HCT116 (cell line): Measurements from ENCODE around the gene GBF1. TPM values are rescaled to one million over a fixed set of nuclear protein-coding genes. Genes with fewer than 3 reads are reported as not detected.

ENCODE experiments used
- ATAC-seq: fragments of 200-7000 bp; cut with Tn5 transposase; 2 replicates; pipeline ENCODE4 v1.9.1; 2020; ENCODE audit warnings: mild to moderate bottlenecking, moderate library complexity
- BruUV-seq: library from RNA; stranded (reverse); fragments of 400-500 nt; replicated peaks from 2 replicates; lab custom pipeline; 2021; lab: Mats Ljungman, UMichigan
- CTCF ChIA-PET: fragments of 300-600 bp; sonication (Branson Sonifier 250); formaldehyde crosslinking; loops from one replicate; lab custom pipeline; 2021; ENCODE audit warnings: antibody characterized with exemption; lab: Charles Lee
- POLR2A ChIA-PET: fragments of 300-600, 350-600 bp; sonication (Branson Sonifier 250); formaldehyde crosslinking; loops from one replicate; lab custom pipeline; 2021; ENCODE audit warnings: antibody characterized with exemption; lab: Charles Lee
- RAD21 ChIA-PET, 2 experiments: fragments of 300-600 bp; sonication (Branson Sonifier 250); formaldehyde crosslinking; loops; one replicate each; lab custom pipeline; 2023; ENCODE audit warnings: low total read pairs in 2 of 2; ENCODE audit not compliant: uncharacterized antibody in 2 of 2, unreplicated experiment in 2 of 2, low non-redundant PET in 1 of 2; lab: Charles Lee
- DNase-seq: peaks from one replicate; pipeline ENCODE4 v3.0.0-alpha.2; 2010; ENCODE audit warnings: low read depth, low spot score
- H2AFZ ChIP-seq: fragments of 200-600 bp; shearing (Covaris generic), sonication (generic); 2 replicates; pipeline ENCODE4 v1.6.1; 2017; ENCODE audit warnings: low read depth, mixed run types, mixed read lengths, antibody characterized with exemption, low read length; ENCODE audit not compliant: poor library complexity, severe bottlenecking
- H3K27ac ChIP-seq: 2 replicates; pipeline ENCODE4 v1.5.1; 2012; ENCODE audit warnings: low read depth, low read length
- H3K27me3 ChIP-seq: fragments of 200-600 bp; sonication (generic); 2 replicates; pipeline ENCODE4 v1.6.1; 2016; ENCODE audit warnings: mixed run types, low read length, mixed read lengths; ENCODE audit not compliant: insufficient read depth
- H3K36me3 ChIP-seq, 2 experiments: fragments of 200-500 bp in 1 of 2; fragments of 200-600 bp in 1 of 2; sonication (Bioruptor generic) in 1 of 2; sonication (generic) in 1 of 2; 2 replicates each; pipeline versions ENCODE4 v1.5.1 to v1.6.1; 2014 to 2016; ENCODE audit warnings: low read length in 2 of 2, inconsistent platforms in 1 of 2, mixed read lengths in 1 of 2, mixed run types in 1 of 2; ENCODE audit not compliant: insufficient read depth in 2 of 2, control insufficient read depth in 1 of 2
- H3K4me1 ChIP-seq, 2 experiments: fragments of 200-600 bp in 1 of 2; sonication (generic) in 1 of 2; 2 replicates each; pipeline versions ENCODE4 v1.5.1 to v1.6.1; 2012 to 2017; ENCODE audit warnings: low read length in 2 of 2, inconsistent platforms in 1 of 2, mild to moderate bottlenecking in 1 of 2, mixed read lengths in 1 of 2, mixed run types in 1 of 2, moderate library complexity in 1 of 2; ENCODE audit not compliant: insufficient read depth in 2 of 2, control insufficient read depth in 1 of 2
- H3K4me2 ChIP-seq: fragments of 200-600 bp; sonication (generic); 2 replicates; pipeline ENCODE4 v1.6.1; 2017; ENCODE audit warnings: mixed run types, low read length, mixed read lengths
- H3K4me3 ChIP-seq, 2 experiments: fragments of 200-600 bp in 1 of 2; sonication (generic) in 1 of 2; replicated peaks in 1 of 2; 2 replicates each; pipeline ENCODE4 v1.5.1; 2011 to 2016; ENCODE audit warnings: low read length in 2 of 2, control low read depth in 1 of 2, low read depth in 1 of 2, mild to moderate bottlenecking in 1 of 2, mixed read lengths in 1 of 2, mixed run types in 1 of 2
- H3K79me2 ChIP-seq: fragments of 200-600 bp; sonication (generic); 2 replicates; pipeline ENCODE4 v1.6.1; 2017; ENCODE audit warnings: mild to moderate bottlenecking, mixed run types, low read length, moderate library complexity, mixed read lengths; ENCODE audit not compliant: insufficient read depth
- H3K9ac ChIP-seq: fragments of 200-600 bp; sonication (generic); 2 replicates; pipeline ENCODE4 v1.6.1; 2016; ENCODE audit warnings: low read length, mixed read lengths
- H3K9me2 ChIP-seq: fragments of 200-600 bp; sonication (generic), shearing (Covaris generic); 2 replicates; pipeline ENCODE4 v1.6.1; 2017; ENCODE audit warnings: mixed run types, mild to moderate bottlenecking, moderate library complexity; ENCODE audit not compliant: insufficient read depth
- H3K9me3 ChIP-seq, 2 experiments: fragments of 200-500 bp in 1 of 2; fragments of 200-600 bp in 1 of 2; sonication (Bioruptor generic) in 1 of 2; sonication (generic) in 1 of 2; 2 replicates each; pipeline ENCODE4 v1.6.1; 2014 to 2017; ENCODE audit warnings: low read length in 2 of 2, mixed read lengths in 2 of 2, inconsistent platforms in 1 of 2, low read depth in 1 of 2, mild to moderate bottlenecking in 1 of 2, mixed run types in 1 of 2, moderate library complexity in 1 of 2; ENCODE audit not compliant: control insufficient read depth in 1 of 2, insufficient read depth in 1 of 2
- H4K20me1 ChIP-seq: fragments of 200-600 bp; sonication (generic), shearing (Covaris generic); 2 replicates; pipeline ENCODE4 v1.6.1; 2017; ENCODE audit warnings: mixed run types, mild to moderate bottlenecking, moderate library complexity; ENCODE audit not compliant: insufficient read depth
- ELF1 ChIP-seq: IDR thresholded peaks from 2 replicates; pipeline ENCODE4 v1.6.1; 2012; ENCODE audit warnings: low read depth, borderline replicate concordance
- FOSL1 ChIP-seq: IDR thresholded peaks from 2 replicates; pipeline ENCODE4 v1.6.1; 2012; ENCODE audit warnings: low read depth
- JUND ChIP-seq: IDR thresholded peaks from 2 replicates; pipeline ENCODE4 v1.6.1; 2012
- SRF ChIP-seq: IDR thresholded peaks from 2 replicates; pipeline ENCODE4 v1.6.1; 2012; ENCODE audit warnings: low read depth
- TCF7L2 ChIP-seq: IDR thresholded peaks from 2 replicates; pipeline ENCODE4 v1.7.0; 2011; ENCODE audit warnings: borderline replicate concordance, inconsistent platforms; ENCODE audit not compliant: insufficient read depth, insufficient read length; ENCODE audit errors: extremely low read depth
- YY1 ChIP-seq: IDR thresholded peaks from 2 replicates; pipeline ENCODE4 v1.6.1; 2011; ENCODE audit warnings: low read length, low read depth, moderate library complexity, mild to moderate bottlenecking; ENCODE audit not compliant: insufficient replicate concordance; ENCODE audit errors: extremely low read depth
- ZFX ChIP-seq: fragments of 450-650 bp; IDR thresholded peaks from 2 replicates; pipeline ENCODE4 v1.6.1; 2017
- intact Hi-C: fragments of 100-400 bp; cut with micrococcal nuclease; formaldehyde crosslinking; loops from 2 replicates; pipeline ENCODE4 v1.10.0; 2022
- total RNA-seq: library from RNA; stranded (reverse); gene quantifications from one replicate; pipeline ENCODE4 v1.2.1, GENCODE V29; 2021; ENCODE audit not compliant: unreplicated experiment
- TF ChIP-seq, protein P1 (sequence below): IDR thresholded peaks from 2 replicates; pipeline ENCODE4 v1.6.1; 2011; ENCODE audit warnings: mild to moderate bottlenecking, low read length, moderate library complexity; ENCODE audit not compliant: insufficient replicate concordance; ENCODE audit errors: extremely low read depth
- TF ChIP-seq, protein P2 (sequence below): IDR thresholded peaks from 2 replicates; pipeline ENCODE4 v1.6.1; 2012
- TF ChIP-seq, protein P3 (sequence below), 3 experiments: fragments of 200-600 bp in 1 of 3; sonication (generic) in 1 of 3; IDR thresholded peaks in 2 of 3; conservative IDR thresholded peaks in 1 of 3; 2 replicates each; pipeline ENCODE4 v1.5.1; 2012 to 2017; ENCODE audit warnings: low read depth in 2 of 3, low read length in 2 of 3, antibody characterized with exemption in 1 of 3, borderline replicate concordance in 1 of 3, control low read depth in 1 of 3, mild to moderate bottlenecking in 1 of 3, mixed read lengths in 1 of 3, mixed run types in 1 of 3, moderate library complexity in 1 of 3; ENCODE audit not compliant: insufficient read depth in 1 of 3

GBF1 gene
- total RNA-seq, 1 experiment from 2014 or later = 58.9 TPM

DNA sequence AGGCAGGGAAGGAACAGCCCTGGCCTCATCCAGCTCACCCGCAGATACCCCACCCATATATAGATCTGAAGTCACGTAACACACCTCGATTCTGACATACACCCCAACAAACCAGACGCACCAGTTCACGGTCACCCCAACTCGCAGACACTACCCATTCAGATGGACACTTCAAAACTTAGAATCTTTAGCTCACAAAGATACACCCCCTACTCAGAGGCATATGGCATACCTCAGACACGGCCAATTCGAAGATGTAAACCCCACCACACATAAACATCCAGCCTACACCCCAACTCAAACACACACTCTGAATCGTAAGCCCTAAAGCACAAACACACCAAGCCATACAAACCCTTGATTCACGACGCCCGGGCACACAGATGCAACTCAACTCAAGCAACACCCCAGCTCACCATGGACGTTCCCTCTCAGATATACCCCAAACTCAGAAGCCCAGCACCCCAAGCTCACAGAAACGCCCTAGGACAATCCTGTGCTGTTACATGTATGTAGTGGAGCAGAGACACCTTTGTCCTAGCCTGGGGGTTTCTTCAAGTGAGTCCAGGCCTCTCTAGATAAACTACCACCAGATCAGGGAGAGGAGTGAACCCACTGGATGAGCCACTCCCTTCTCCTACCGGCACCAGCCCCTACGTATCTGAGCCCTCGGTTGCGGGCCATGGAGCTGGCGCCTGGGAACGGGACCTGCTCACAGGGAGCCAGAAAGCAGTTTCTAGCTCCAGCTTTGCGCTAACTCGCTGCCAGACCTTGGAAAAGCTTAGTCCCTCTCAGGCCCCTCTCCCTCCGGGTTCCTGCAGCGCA is 164.5 kb downstream of the GBF1 start:
- Histone ChIP-seq H3K4me2 (peak overlapping the region; percentile 94), H3K9ac (peak overlapping the region; percentile 49), H4K20me1 (no peaks in the 10 kb centered on the region), H3K27ac (peak overlapping the region; percentile 50; the same call in 1 of the 2 replicates), H2AFZ (no peak overlapping the region), H3K4me1 (peaks cover 11 to 21% of the 10 kb centered on the region in 2 experiments), H3K79me2 (no peaks in the 10 kb centered on the region), H3K36me3 (no peaks in the 10 kb centered on the region), H3K9me3 (no peaks in the 10 kb centered on the region), H3K4me3 (peak overlapping the region; percentile 48 to 74), H3K9me2 (no peaks in the 10 kb centered on the region), H3K27me3 (peaks cover 3% of the 10 kb centered on the region; the same call in 1 of the 2 replicates)
- no peak for DNase-seq
- ChIA-PET POLR2A (interaction anchor here (0.8 to 1.3 kb wide), 2 partner anchors 11 to 13 kb away, joined by 3 to 7 read pairs; partner anchors contain the start of gene FBXL15), CTCF (interaction anchor here (1.0 to 1.6 kb wide), 4 partner anchors 11 to 180 kb away, joined by 3 to 13 read pairs (median 6); partner anchors contain the start of gene FBXL15), RAD21 (no interaction called here)
- BruUV-seq = no TSS peak
- TF ChIP-seq ZFX (no peak), ELF1 (no peak), YY1 (no peak), JUND (no peak), TCF7L2 (no peak), SRF (no peak), FOSL1 (no peak)
- TF ChIP-seq, protein P1, sequence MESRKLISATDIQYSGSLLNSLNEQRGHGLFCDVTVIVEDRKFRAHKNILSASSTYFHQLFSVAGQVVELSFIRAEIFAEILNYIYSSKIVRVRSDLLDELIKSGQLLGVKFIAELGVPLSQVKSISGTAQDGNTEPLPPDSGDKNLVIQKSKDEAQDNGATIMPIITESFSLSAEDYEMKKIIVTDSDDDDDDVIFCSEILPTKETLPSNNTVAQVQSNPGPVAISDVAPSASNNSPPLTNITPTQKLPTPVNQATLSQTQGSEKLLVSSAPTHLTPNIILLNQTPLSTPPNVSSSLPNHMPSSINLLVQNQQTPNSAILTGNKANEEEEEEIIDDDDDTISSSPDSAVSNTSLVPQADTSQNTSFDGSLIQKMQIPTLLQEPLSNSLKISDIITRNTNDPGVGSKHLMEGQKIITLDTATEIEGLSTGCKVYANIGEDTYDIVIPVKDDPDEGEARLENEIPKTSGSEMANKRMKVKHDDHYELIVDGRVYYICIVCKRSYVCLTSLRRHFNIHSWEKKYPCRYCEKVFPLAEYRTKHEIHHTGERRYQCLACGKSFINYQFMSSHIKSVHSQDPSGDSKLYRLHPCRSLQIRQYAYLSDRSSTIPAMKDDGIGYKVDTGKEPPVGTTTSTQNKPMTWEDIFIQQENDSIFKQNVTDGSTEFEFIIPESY = no peak
- TF ChIP-seq, protein P2, sequence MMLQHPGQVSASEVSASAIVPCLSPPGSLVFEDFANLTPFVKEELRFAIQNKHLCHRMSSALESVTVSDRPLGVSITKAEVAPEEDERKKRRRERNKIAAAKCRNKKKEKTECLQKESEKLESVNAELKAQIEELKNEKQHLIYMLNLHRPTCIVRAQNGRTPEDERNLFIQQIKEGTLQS = no peak
- TF ChIP-seq, protein P3, sequence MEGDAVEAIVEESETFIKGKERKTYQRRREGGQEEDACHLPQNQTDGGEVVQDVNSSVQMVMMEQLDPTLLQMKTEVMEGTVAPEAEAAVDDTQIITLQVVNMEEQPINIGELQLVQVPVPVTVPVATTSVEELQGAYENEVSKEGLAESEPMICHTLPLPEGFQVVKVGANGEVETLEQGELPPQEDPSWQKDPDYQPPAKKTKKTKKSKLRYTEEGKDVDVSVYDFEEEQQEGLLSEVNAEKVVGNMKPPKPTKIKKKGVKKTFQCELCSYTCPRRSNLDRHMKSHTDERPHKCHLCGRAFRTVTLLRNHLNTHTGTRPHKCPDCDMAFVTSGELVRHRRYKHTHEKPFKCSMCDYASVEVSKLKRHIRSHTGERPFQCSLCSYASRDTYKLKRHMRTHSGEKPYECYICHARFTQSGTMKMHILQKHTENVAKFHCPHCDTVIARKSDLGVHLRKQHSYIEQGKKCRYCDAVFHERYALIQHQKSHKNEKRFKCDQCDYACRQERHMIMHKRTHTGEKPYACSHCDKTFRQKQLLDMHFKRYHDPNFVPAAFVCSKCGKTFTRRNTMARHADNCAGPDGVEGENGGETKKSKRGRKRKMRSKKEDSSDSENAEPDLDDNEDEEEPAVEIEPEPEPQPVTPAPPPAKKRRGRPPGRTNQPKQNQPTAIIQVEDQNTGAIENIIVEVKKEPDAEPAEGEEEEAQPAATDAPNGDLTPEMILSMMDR (IDR thresholded peaks at IDR 0.05 in 2 of 3, conservative IDR thresholded peaks at IDR 0.05 in 1 of 3; ENCODE audit: borderline replicate concordance in 1 of 3, insufficient read depth in 1 of 3, low read depth in 2 of 3, low read length in 2 of 3) = no peak
- intact Hi-C loops = no loop called here
- no peak for ATAC-seq
